GM23338 (cell line): Measurements from ENCODE around the gene AMPD3. TPM values are rescaled to one million over a fixed set of nuclear protein-coding genes. Genes with fewer than 3 reads are reported as not detected.

Experiments
- CREB1 ChIP-seq: fragments of 250-450 bp; sonication (Bioruptor Pico); IDR thresholded peaks from 2 replicates; pipeline ENCODE4 v1.5.0; 2020; ENCODE audit warnings: low read depth, mild to moderate bottlenecking, moderate library complexity
- ETS1 ChIP-seq: IDR thresholded peaks from 2 replicates; pipeline ENCODE4 v1.6.1; 2016; ENCODE audit warnings: antibody characterized with exemption
- EZH2 ChIP-seq: fragments of 200-600 bp; sonication (generic); IDR thresholded peaks from one replicate; pipeline ENCODE4 v1.8.0; 2017; ENCODE audit warnings: antibody characterized with exemption, mild to moderate bottlenecking, low read depth; ENCODE audit not compliant: unreplicated experiment
- EZH2phosphoT487 ChIP-seq: fragments of 200-600 bp; sonication (generic); IDR thresholded peaks from one replicate; pipeline ENCODE4 v1.8.1; 2018; ENCODE audit warnings: antibody characterized with exemption; ENCODE audit not compliant: unreplicated experiment
- JUNB ChIP-seq: IDR thresholded peaks from one replicate; pipeline ENCODE4 v1.6.1; 2016; ENCODE audit warnings: antibody characterized with exemption; ENCODE audit not compliant: unreplicated experiment
- POLR2AphosphoS5 ChIP-seq: IDR thresholded peaks from 2 replicates; pipeline ENCODE4 v1.6.1; 2016; ENCODE audit warnings: antibody characterized with exemption, low read depth
- REST ChIP-seq: IDR thresholded peaks from one replicate; pipeline ENCODE4 v1.6.1; 2018; ENCODE audit warnings: antibody characterized with exemption; ENCODE audit not compliant: unreplicated experiment
- STAT1 ChIP-seq: IDR thresholded peaks from one replicate; pipeline ENCODE4 v1.6.1; 2016; ENCODE audit warnings: antibody characterized with exemption; ENCODE audit not compliant: unreplicated experiment
- ZNF114 ChIP-seq: fragments of 250-450 bp; sonication (Bioruptor Pico); IDR thresholded peaks from 2 replicates; pipeline ENCODE4 v1.5.0; 2020; ENCODE audit warnings: mild to moderate bottlenecking, moderate library complexity
- ZNF331 ChIP-seq: fragments of 250-450 bp; sonication (Bioruptor Pico); IDR thresholded peaks from 2 replicates; pipeline ENCODE4 v1.5.0; 2020; ENCODE audit warnings: low read depth, mild to moderate bottlenecking, moderate library complexity
- ZNF462 ChIP-seq: fragments of 250-450 bp; sonication (Bioruptor Pico); IDR thresholded peaks from 2 replicates; pipeline ENCODE4 v1.5.0; 2020; ENCODE audit warnings: mild to moderate bottlenecking, moderate library complexity
- polyA plus RNA-seq: library from polyadenylated mRNA; unstranded; fragments of >200 nt; fragmentation: Nextera tagmentation; extraction: Ambion mirVana; gene quantifications from 2 replicates; pipeline ENCODE4 v1.2.1, GENCODE V29; 2016
- total RNA-seq: library from RNA; depleted of rRNA; stranded (reverse); fragments of >200 nt; shearing (Covaris generic); gene quantifications from 2 replicates; pipeline ENCODE4 v1.2.3, GENCODE V29; 2014

AMPD3 gene
- total and polyA plus RNA-seq, 2 experiments from 2014 or later: 1.6 to 2.1 TPM

- no peak for TF ChIP-seq ZNF462 (CRISPR knock-in tag)
- no peak for TF ChIP-seq REST
- TF ChIP-seq EZH2phosphoT487: no peak
- no peak for TF ChIP-seq ETS1
- no peak for TF ChIP-seq ZNF114 (CRISPR knock-in tag)
- no peak for TF ChIP-seq CREB1 (CRISPR knock-in tag)
- no peak for TF ChIP-seq JUNB
- TF ChIP-seq EZH2: no peak
- no peak for TF ChIP-seq POLR2AphosphoS5
- TF ChIP-seq STAT1: no peak
- TF ChIP-seq ZNF331 (CRISPR knock-in tag): no peak
These were observed 69.4 kb downstream of the AMPD3 start (continued) for GRCh38 chr11:10524471-10524870.
